Osteoblast (primary cell): ENCODE data around the gene SRP68. TPM values are rescaled to one million over a fixed set of nuclear protein-coding genes. Genes with fewer than 3 reads are reported as not detected.
"Not testable (repeated sequence)": the region's sequence is repeated elsewhere in the genome, so short reads cannot be mapped to it uniquely, and the experiment has no call there.

ENCODE experiments used
- DNase-seq: peaks from one replicate; pipeline ENCODE4 v3.0.0; 2011; ENCODE audit warnings: low spot score, mixed read lengths; ENCODE audit not compliant: insufficient read length; ENCODE audit errors: missing footprints
- H2AFZ ChIP-seq: 2 replicates; pipeline ENCODE4 v1.6.0; 2011; ENCODE audit warnings: mild to moderate bottlenecking, low read length
- H3K27ac ChIP-seq: 2 replicates; pipeline ENCODE4 v1.5.1; 2011; ENCODE audit warnings: mild to moderate bottlenecking, low read depth, low read length, moderate library complexity
- H3K27me3 ChIP-seq: 2 replicates; pipeline ENCODE4 v1.6.0; 2012; ENCODE audit warnings: mild to moderate bottlenecking, control low read depth, inconsistent platforms, low read length, moderate library complexity; ENCODE audit not compliant: insufficient read depth
- H3K36me3 ChIP-seq: 2 replicates; pipeline ENCODE4 v1.5.1; 2011; ENCODE audit warnings: mild to moderate bottlenecking, low read length, control low read depth, moderate library complexity; ENCODE audit not compliant: insufficient read depth
- H3K4me1 ChIP-seq: 2 replicates; pipeline ENCODE4 v1.5.1; 2011; ENCODE audit warnings: mild to moderate bottlenecking, low read length, control low read depth, moderate library complexity; ENCODE audit not compliant: insufficient read depth
- H3K4me2 ChIP-seq: 2 replicates; pipeline ENCODE4 v1.6.0; 2011; ENCODE audit warnings: mild to moderate bottlenecking, low read length; ENCODE audit not compliant: insufficient read depth
- H3K4me3 ChIP-seq: fragments of 200-600 bp; sonication (generic); 3 replicates; pipeline ENCODE4 v1.5.1; 2012; ENCODE audit warnings: mild to moderate bottlenecking, low read length, inconsistent platforms; ENCODE audit not compliant: insufficient read depth
- H3K79me2 ChIP-seq: 2 replicates; pipeline ENCODE4 v1.6.0; 2012; ENCODE audit warnings: mild to moderate bottlenecking, low read length, control low read depth, inconsistent platforms; ENCODE audit not compliant: insufficient read depth
- H3K9me3 ChIP-seq: 2 replicates; pipeline ENCODE4 v1.5.1; 2011; ENCODE audit warnings: low read depth, low read length, control low read depth
- H4K20me1 ChIP-seq: 2 replicates; pipeline ENCODE4 v1.6.0; 2012; ENCODE audit warnings: mild to moderate bottlenecking, low read length, control low read depth; ENCODE audit not compliant: insufficient read depth
- CTCF ChIP-seq: IDR thresholded peaks from 2 replicates; pipeline ENCODE4 v1.5.1; 2011; ENCODE audit warnings: mild to moderate bottlenecking, low read depth, low read length, moderate library complexity; ENCODE audit errors: extremely low read depth
- total RNA-seq: library from RNA; depleted of rRNA; stranded (reverse); fragments of >200 nt; gene quantifications from 2 replicates; pipeline ENCODE4 v1.2.3, GENCODE V29; 2012

SRP68 gene
- total RNA-seq, 1 donor, result 25.3 TPM

GRCh38 chr17:76065775-76066174 is 6.5 kb downstream of the SRP68 start:
- peaks cover 20% of the 10 kb centered on the region for H4K20me1 ChIP-seq
- peaks cover 46% of the 10 kb centered on the region for H3K79me2 ChIP-seq
- no peaks in the 10 kb centered on the region for H3K9me3 ChIP-seq
- H2AFZ ChIP-seq, result no peak overlapping the region
- no peak overlapping the region for H3K4me2 ChIP-seq
- peaks cover 66% of the 10 kb centered on the region for H3K36me3 ChIP-seq
- H3K27me3 ChIP-seq, result no peaks in the 10 kb centered on the region
- no peak for TF ChIP-seq CTCF
- H3K27ac ChIP-seq, result no peak overlapping the region
- H3K4me3 ChIP-seq, result no peak overlapping the region
- peaks cover 6% of the 10 kb centered on the region for H3K4me1 ChIP-seq
- no peak for DNase-seq

- Histone ChIP-seq H3K27ac (no peak overlapping the region), H3K79me2 (peaks cover 29% of the 10 kb centered on the region), H3K27me3 (no peaks in the 10 kb centered on the region), H3K4me1 (no peaks in the 10 kb centered on the region), H4K20me1 (peaks cover 15% of the 10 kb centered on the region), H2AFZ (no peak overlapping the region), H3K4me2 (no peak overlapping the region), H3K9me3 (no peaks in the 10 kb centered on the region), H3K4me3 (no peak overlapping the region), H3K36me3 (peaks cover 81% of the 10 kb centered on the region)
- no peak for DNase-seq
- TF ChIP-seq CTCF, result no peak
Measured at GRCh38 chr17:76063875-76064546, 8.3 kb downstream of the SRP68 start.

GRCh38 chr17:76058264-76058663 is 14.1 kb downstream of the SRP68 start:
- peaks cover 82% of the 10 kb centered on the region for H3K36me3 ChIP-seq
- H4K20me1 ChIP-seq, H3K27ac ChIP-seq, H3K27me3 ChIP-seq, H3K79me2 ChIP-seq, H2AFZ ChIP-seq, H3K9me3 ChIP-seq, H3K4me3 ChIP-seq, H3K4me2 ChIP-seq, DNase-seq: not testable (repeated sequence)
- H3K4me1 ChIP-seq, result peaks cover 11% of the 10 kb centered on the region

- Histone ChIP-seq H2AFZ (no peak overlapping the region), H4K20me1 (peaks cover 8% of the 10 kb centered on the region), H3K4me3 (no peak overlapping the region), H3K27ac (no peak overlapping the region), H3K27me3 (no peaks in the 10 kb centered on the region), H3K9me3 (peaks cover 3% of the 10 kb centered on the region), H3K4me1 (peaks cover 12% of the 10 kb centered on the region), H3K79me2 (peaks cover 16% of the 10 kb centered on the region), H3K4me2 (no peak overlapping the region), H3K36me3 (peaks cover 73% of the 10 kb centered on the region)
- DNase-seq, result no peak
- TF ChIP-seq CTCF, result no peak
Measured at GRCh38 chr17:76056882-76057281, 15.4 kb downstream of the SRP68 start.
